ACC112 (cell line): Measurements from ENCODE around the gene PRDM2.

Experiments
- H2AFZ ChIP-seq: fragments of 200-600 bp; sonication (generic); one replicate; pipeline ENCODE4 v1.6.0; 2017; ENCODE audit warnings: antibody characterized with exemption, low read length; ENCODE audit not compliant: unreplicated experiment
- H3K27ac ChIP-seq: fragments of 200-600 bp; sonication (generic); 2 replicates; pipeline ENCODE4 v1.5.1; 2014; ENCODE audit warnings: low read depth, mild to moderate bottlenecking, antibody characterized with exemption, low read length, moderate library complexity
- H3K27me3 ChIP-seq: fragments of 200-600 bp; sonication (generic); 2 replicates; pipeline ENCODE4 v1.6.1; 2014; ENCODE audit warnings: mild to moderate bottlenecking, antibody characterized with exemption, low read length, moderate library complexity, mixed read lengths; ENCODE audit not compliant: insufficient read depth
- H3K36me3 ChIP-seq: fragments of 200-600 bp; sonication (generic); 2 replicates; pipeline ENCODE4 v1.6.1; 2016; ENCODE audit warnings: mild to moderate bottlenecking, antibody characterized with exemption, low read length, moderate library complexity, mixed read lengths; ENCODE audit not compliant: insufficient read depth
- H3K4me1 ChIP-seq: fragments of 200-600 bp; sonication (generic); one replicate; pipeline ENCODE4 v1.6.1; 2016; ENCODE audit warnings: low read length, mixed read lengths; ENCODE audit not compliant: insufficient read depth, unreplicated experiment, control insufficient read depth
- H3K4me3 ChIP-seq: fragments of 200-600 bp; sonication (generic); 2 replicates; pipeline ENCODE4 v1.5.1; 2014; ENCODE audit warnings: mild to moderate bottlenecking, low read depth, low read length
- H3K79me2 ChIP-seq: fragments of 200-600 bp; sonication (generic); one replicate; pipeline ENCODE4 v1.6.0; 2016; ENCODE audit warnings: low read length; ENCODE audit not compliant: control insufficient read depth, unreplicated experiment, insufficient read depth

The PRDM2 gene

GRCh38 chr1:13699510-13699909 is 478 bp upstream of the PRDM2 start:
- Histone ChIP-seq H3K27me3 (no peaks in the 10 kb centered on the region), H2AFZ (peak overlapping the region; percentile 97), H3K4me1 (peaks cover 5% of the 10 kb centered on the region), H3K27ac (peak overlapping the region; percentile 66), H3K36me3 (no peaks in the 10 kb centered on the region), H3K4me3 (peak overlapping the region; percentile 95), H3K79me2 (peaks cover 14% of the 10 kb centered on the region)

- Histone ChIP-seq H3K27ac (no peak overlapping the region; the same call in 1 of the 2 replicates), H3K79me2 (peaks cover 14% of the 10 kb centered on the region), H3K4me1 (peaks cover 5% of the 10 kb centered on the region), H2AFZ (peak overlapping the region; percentile 97), H3K4me3 (peak overlapping the region; percentile 95), H3K27me3 (no peaks in the 10 kb centered on the region), H3K36me3 (no peaks in the 10 kb centered on the region)
Measured at GRCh38 chr1:13700521-13701270, 708 bp downstream of the PRDM2 start.

DNA sequence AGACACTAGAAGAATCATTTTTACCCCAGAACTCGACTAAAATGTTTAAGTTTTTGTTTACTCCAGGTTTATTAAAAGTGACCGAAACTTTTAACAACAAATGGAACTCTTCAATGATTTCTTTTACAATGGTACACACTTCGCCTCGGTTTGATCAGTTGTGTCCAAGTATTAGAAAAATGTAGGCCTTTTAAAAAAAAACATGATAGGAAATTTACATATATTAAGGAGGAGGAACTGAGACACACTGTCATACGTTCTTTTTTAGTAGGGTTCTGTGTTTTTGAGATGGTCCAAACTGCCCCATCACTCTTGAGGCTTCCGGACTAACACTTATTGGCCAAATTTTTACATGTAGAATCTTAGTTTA is 1.3 kb downstream of the PRDM2 start:
- Histone ChIP-seq H3K4me1 (peaks cover 5% of the 10 kb centered on the region), H3K4me3 (peak overlapping the region; percentile 95), H2AFZ (peak overlapping the region; percentile 97), H3K27ac (no peak overlapping the region), H3K27me3 (no peaks in the 10 kb centered on the region), H3K36me3 (no peaks in the 10 kb centered on the region), H3K79me2 (peaks cover 17% of the 10 kb centered on the region)

GRCh38 chr1:13702425-13703127 is 2.6 kb downstream of the PRDM2 start:
- H3K27me3 ChIP-seq: no peaks in the 10 kb centered on the region
- peaks cover 12% of the 10 kb centered on the region for H3K4me1 ChIP-seq
- H3K79me2 ChIP-seq: peaks cover 18% of the 10 kb centered on the region
- H3K36me3 ChIP-seq: no peaks in the 10 kb centered on the region
- H2AFZ ChIP-seq: no peak overlapping the region
- H3K4me3 ChIP-seq: no peak overlapping the region
- H3K27ac ChIP-seq: no peak overlapping the region

DNA sequence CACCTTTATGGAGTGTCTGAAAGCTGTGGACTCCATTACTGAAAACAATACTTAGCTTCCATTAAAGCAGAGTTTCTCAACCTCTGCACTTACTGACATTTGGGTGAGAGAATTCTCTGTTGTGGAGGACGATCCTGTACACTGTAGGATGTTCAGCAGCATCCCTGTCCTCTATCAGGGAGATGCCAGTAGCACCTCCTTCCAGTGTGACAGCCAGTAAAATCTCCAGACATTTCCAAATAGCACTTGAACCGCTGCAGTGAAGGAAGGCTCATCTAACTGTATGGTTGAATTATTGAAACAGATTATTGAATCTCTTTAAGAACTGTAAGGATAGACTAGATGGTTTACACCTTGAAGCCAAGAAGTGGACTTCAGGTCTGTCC is 3.1 kb downstream of the PRDM2 start:
- Histone ChIP-seq H3K27me3 (no peaks in the 10 kb centered on the region), H3K27ac (no peak overlapping the region), H3K4me1 (peaks cover 14% of the 10 kb centered on the region), H2AFZ (no peak overlapping the region), H3K79me2 (peaks cover 18% of the 10 kb centered on the region), H3K4me3 (no peak overlapping the region), H3K36me3 (no peaks in the 10 kb centered on the region)

DNA sequence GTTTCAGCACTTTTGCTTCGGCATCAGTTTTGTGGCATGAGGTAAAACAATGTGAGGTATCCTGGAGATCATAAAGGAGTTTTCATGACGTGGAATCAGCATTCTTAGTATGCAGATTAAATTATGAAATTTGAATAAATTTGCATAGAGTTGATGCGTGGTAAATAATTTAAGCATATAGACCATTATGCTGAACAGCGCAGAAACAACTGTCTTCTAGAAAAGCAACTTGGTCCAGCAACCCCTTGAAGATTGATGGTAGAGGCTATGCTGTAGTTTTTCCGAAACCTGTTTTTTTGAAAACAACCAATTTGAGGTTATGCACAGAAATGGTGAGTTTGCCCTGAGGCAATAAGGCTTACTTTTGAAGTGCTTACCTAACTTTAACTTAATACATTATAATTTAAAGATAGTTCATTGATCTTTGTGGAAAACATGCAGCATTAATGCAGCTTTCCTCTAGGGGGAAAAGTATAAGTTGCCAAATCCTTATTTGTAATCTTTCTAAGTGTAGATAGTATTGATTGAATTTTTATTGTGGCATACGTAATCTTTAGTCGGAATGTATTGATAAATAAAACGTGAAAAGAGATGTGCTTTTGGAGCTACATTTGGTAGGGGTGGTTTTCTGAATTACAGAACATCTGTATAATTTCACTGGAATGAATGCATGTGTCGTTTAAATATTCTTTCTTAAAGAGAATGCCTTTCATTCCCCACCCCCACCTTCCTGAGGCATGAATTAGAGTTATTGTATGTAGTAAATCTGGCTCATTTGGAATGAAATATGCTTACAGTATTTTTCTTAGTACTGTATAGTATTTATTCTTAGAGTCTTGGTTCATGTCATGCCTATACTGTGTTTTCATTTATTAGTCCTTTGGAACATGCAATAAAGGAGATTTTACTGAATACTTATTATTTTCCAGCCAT is 3.8 kb downstream of the PRDM2 start:
- H3K79me2 ChIP-seq: peaks cover 18% of the 10 kb centered on the region

GRCh38 chr1:13706046-13706445 is 6.1 kb downstream of the PRDM2 start:
- Histone ChIP-seq H3K79me2 (peaks cover 17% of the 10 kb centered on the region), H2AFZ (no peak overlapping the region), H3K4me1 (peaks cover 9% of the 10 kb centered on the region), H3K27ac (no peak overlapping the region), H3K4me3 (no peak overlapping the region), H3K36me3 (no peaks in the 10 kb centered on the region), H3K27me3 (no peaks in the 10 kb centered on the region)

More for the DNA sequence above, 3.8 kb downstream of the PRDM2 start:
- Histone ChIP-seq H3K4me1 (peaks cover 14% of the 10 kb centered on the region), H2AFZ (no peak overlapping the region), H3K27me3 (no peaks in the 10 kb centered on the region), H3K4me3 (no peak overlapping the region), H3K36me3 (no peaks in the 10 kb centered on the region), H3K27ac (no peak overlapping the region)

DNA sequence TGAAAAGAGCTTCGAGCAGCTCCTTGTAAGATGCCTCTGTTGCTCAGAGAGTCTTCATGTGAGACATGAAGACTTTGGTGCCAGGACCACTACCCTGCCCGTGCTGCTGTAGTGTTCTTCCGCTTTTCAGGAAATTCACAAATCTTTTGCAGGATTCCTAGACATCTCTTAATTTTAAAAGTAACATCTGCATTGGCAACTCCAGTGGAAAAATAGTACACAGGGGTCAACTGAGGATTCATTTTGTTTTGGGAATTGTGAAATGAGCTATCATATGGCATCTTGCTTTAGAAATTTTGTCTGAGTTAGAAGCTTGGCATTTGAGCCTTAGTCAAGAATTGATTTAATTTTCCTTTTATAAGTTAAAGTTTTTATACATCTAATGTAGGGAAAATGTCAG is 7.2 kb downstream of the PRDM2 start:
- no peaks in the 10 kb centered on the region for H3K27me3 ChIP-seq
- peaks cover 9% of the 10 kb centered on the region for H3K4me1 ChIP-seq
- H2AFZ ChIP-seq: no peak overlapping the region
- peaks cover 14% of the 10 kb centered on the region for H3K79me2 ChIP-seq
- H3K4me3 ChIP-seq: no peak overlapping the region
- no peaks in the 10 kb centered on the region for H3K36me3 ChIP-seq
- H3K27ac ChIP-seq: no peak overlapping the region

GRCh38 chr1:13708380-13708982 is 8.5 kb downstream of the PRDM2 start:
- no peak overlapping the region for H3K27ac ChIP-seq
- H2AFZ ChIP-seq: no peak overlapping the region
- H3K79me2 ChIP-seq: peaks cover 9% of the 10 kb centered on the region
- H3K27me3 ChIP-seq: no peaks in the 10 kb centered on the region
- peaks cover 9% of the 10 kb centered on the region for H3K4me1 ChIP-seq
- H3K4me3 ChIP-seq: no peak overlapping the region
- H3K36me3 ChIP-seq: no peaks in the 10 kb centered on the region

GRCh38 chr1:13710086-13710485 is 10.1 kb downstream of the PRDM2 start:
- peaks cover 8% of the 10 kb centered on the region for H3K79me2 ChIP-seq

More at GRCh38 chr1:13710086-13710485, 10.1 kb downstream of the PRDM2 start:
- no peaks in the 10 kb centered on the region for H3K36me3 ChIP-seq
- peaks cover 9% of the 10 kb centered on the region for H3K4me1 ChIP-seq
- H3K27ac ChIP-seq: no peak overlapping the region
- no peak overlapping the region for H2AFZ ChIP-seq
- H3K4me3 ChIP-seq: no peak overlapping the region
- no peaks in the 10 kb centered on the region for H3K27me3 ChIP-seq
